Measurements from ENCODE around the gene METTL4. TPM values are rescaled to one million over a fixed set of nuclear protein-coding genes. Genes with fewer than 3 reads are reported as not detected.

Gene METTL4
- total RNA-seq (16.1 and 17.4 TPM in 2 replicates), polyA plus RNA-seq (7.2 and 8.3 TPM in 2 replicates), polyA minus RNA-seq (9.8 and 10.7 TPM in 2 replicates), Bru-seq, nascent RNA (percentile 74 among the genes with signal in this experiment), BruChase-seq, experiment 1, labeled RNA remaining after a 6-hour chase (percentile 79 among the genes with signal in this experiment), BruChase-seq, experiment 2, labeled RNA remaining after a 2-hour chase (percentile 88 among the genes with signal in this experiment)
- polyA plus RNA-seq (2011; cell fraction: cytosol; rRNA removed) = 7.6 and 8.1 TPM in 2 replicates
- 14.3 and 21.3 TPM in 2 replicates for polyA plus RNA-seq (2011; cell fraction: nucleus; rRNA removed)
- polyA plus RNA-seq (2012) = 8.5 and 13.4 TPM in 2 replicates
- 9.7 TPM for polyA minus RNA-seq (2011; cell fraction: cytosol; rRNA and poly(A)+ RNA removed)
- 10.3 and 13.2 TPM in 2 replicates for polyA minus RNA-seq (2011; cell fraction: nucleus; rRNA and poly(A)+ RNA removed)
- long read RNA-seq, transcript METTL4-203 (9 exons, 2,742 nt) = major isoform, 17 of 33 reads
- long read RNA-seq, partial matches to known transcripts = 7 of 33 reads
- long read RNA-seq, other reads (novel, unspliced or antisense) = 8 of 33 reads

- peak within 1 kb of the TSS; percentile 92 for H3K27ac ChIP-seq (ENCODE audit: insufficient read depth, low read depth, low read length)
- DNase-seq (ENCODE audit: low read depth, low spot score) = peak; percentile 96
- dilution Hi-C loops (cut with MboI; ENCODE audit: extremely low pct_ligation_motif_present, low sequenced_read_pairs) (no loop called here), intact Hi-C loops (cut with micrococcal nuclease) (loop anchor here (1.0 to 5.0 kb wide), 4 partner anchors 55 to 876 kb away; partner anchors contain the start of genes MYL12A and SMCHD1)
- POLR2A ChIA-PET = interaction anchor here (0.7 to 1.1 kb wide), 2 partner anchors 674 to 1044 kb away, joined by 3 read pairs; no protein-coding TSS in a partner anchor
- H3K4me2 ChIP-seq (ENCODE audit: insufficient read depth, low read length) = peak within 1 kb of the TSS; percentile 95
- peak within 1 kb of the TSS; percentile 80 to 92 (median 89) for H3K4me3 ChIP-seq (replicated peaks in 1 of 3; ENCODE audit: insufficient read depth in 1 of 3, low read depth in 1 of 3, low read length in 3 of 3)
- CTCF ChIA-PET = interaction anchor here (0.7 to 1.3 kb wide), 2 partner anchors 29 to 194 kb away, joined by 3 to 5 read pairs; no protein-coding TSS in a partner anchor
- TSS peak; percentile 41 for BruUV-seq (replicated peaks)
- H3K79me2 ChIP-seq (ENCODE audit: control insufficient read depth, insufficient read depth, low read length) = peaks cover 64% of the 10 kb centered on the region
- peaks cover 32% of the 10 kb centered on the region for H3K4me1 ChIP-seq (ENCODE audit: control insufficient read depth, extremely low read depth, insufficient read depth, low read length)
- no peaks in the 10 kb centered on the region for H3K9me3 ChIP-seq (replicated peaks; ENCODE audit: control insufficient read depth, insufficient read depth, low read length)
- H3K27me3 ChIP-seq (ENCODE audit: control insufficient read depth in 2 of 2, insufficient read depth in 2 of 2, low read length in 2 of 2) = no peaks in the 10 kb centered on the region
- H3K36me3 ChIP-seq (ENCODE audit: control insufficient read depth in 2 of 2, extremely low read depth in 1 of 2, insufficient read depth in 2 of 2, low read length in 2 of 2) = peaks cover 0 to 2% of the 10 kb centered on the region in 2 experiments
- H4K20me1 ChIP-seq (replicated peaks; ENCODE audit: control insufficient read depth, extremely low read depth, insufficient read depth, low read length) = no peaks in the 10 kb centered on the region
- peak within 1 kb of the TSS; percentile 91 for H3K9ac ChIP-seq (replicated peaks; ENCODE audit: extremely low read depth, insufficient read depth, low read length)
- no peak for TF ChIP-seq MAX (IDR thresholded peaks at IDR 0.05; ENCODE audit: insufficient read depth, insufficient read length)
- TF ChIP-seq POLR2AphosphoS5 (IDR thresholded peaks at IDR 0.05; ENCODE audit: insufficient read depth, low read depth, low read length) = no peak
- TF ChIP-seq JUN (IDR thresholded peaks at IDR 0.05; ENCODE audit: borderline replicate concordance, insufficient read depth, insufficient read length, low read depth) = peak; percentile 48
- TF ChIP-seq MYC (IDR thresholded peaks at IDR 0.05; ENCODE audit: low read depth, low read length) = peak; percentile 44
- H2AFZ ChIP-seq (ENCODE audit: low read depth, low read length) = peak within 1 kb of the TSS; percentile 71
- FAIRE-seq = peak; percentile 64
- no peaks in the 10 kb centered on the region for H3K9me1 ChIP-seq (replicated peaks; ENCODE audit: control insufficient read depth, extremely low read depth, insufficient read depth, low read length)
Observed at GRCh38 chr18:2571200-2572170, at the start of gene METTL4, which contains the start of gene NDC80. TSS of gene METTL4 (minus strand) at chr18:2571505. CDS start at chr18:2567216, 4,289 bp downstream. TSS of gene NDC80 (plus strand) at chr18:2571557. CDS start at chr18:2572986, 1,429 bp downstream.

Data from endothelial cell of umbilical vein (primary cell).